ENCODE measurements around the gene USH2A. TPM values are rescaled to one million over a fixed set of nuclear protein-coding genes. Genes with fewer than 3 reads are reported as not detected.

USH2A gene
- total RNA-seq, 3 donors from 2014 or later: not detected

- Mint-ChIP-seq H3K27me3 (ENCODE audit: low read depth) (no peaks in the 10 kb centered on the region), H3K4me1 (ENCODE audit: low read depth) (no peaks in the 10 kb centered on the region), H3K9me3 (peaks cover 5% of the 10 kb centered on the region), H3K36me3 (ENCODE audit: insufficient read depth) (peaks cover 11% of the 10 kb centered on the region), H3K4me3 (no peak overlapping the region)
- ATAC-seq: no peak
- DNase-seq: no peak
These were observed 833.4 kb downstream of the USH2A start for GRCh38 chr1:215589650-215590435.

- H3K9me3 Mint-ChIP-seq: peaks cover 9% of the 10 kb centered on the region
- H3K4me1 Mint-ChIP-seq (ENCODE audit: low read depth): no peaks in the 10 kb centered on the region
- DNase-seq: no peak
- ATAC-seq: no peak
- H3K27me3 Mint-ChIP-seq (ENCODE audit: low read depth): no peaks in the 10 kb centered on the region
- H3K4me3 Mint-ChIP-seq: no peak overlapping the region
- H3K36me3 Mint-ChIP-seq (ENCODE audit: insufficient read depth): peaks cover 14% of the 10 kb centered on the region
These were observed 838.9 kb downstream of the USH2A start for GRCh38 chr1:215584389-215584788.

- ATAC-seq: no peak
- Mint-ChIP-seq H3K9me3 (peaks cover 9% of the 10 kb centered on the region), H3K27me3 (ENCODE audit: low read depth) (no peaks in the 10 kb centered on the region), H3K36me3 (ENCODE audit: insufficient read depth) (peaks cover 12% of the 10 kb centered on the region), H3K4me3 (no peak overlapping the region), H3K4me1 (ENCODE audit: low read depth) (no peaks in the 10 kb centered on the region)
- no peak for DNase-seq
These were observed 840.0 kb downstream of the USH2A start for GRCh38 chr1:215583185-215583749.

- H3K9me3 Mint-ChIP-seq: peaks cover 9% of the 10 kb centered on the region
- H3K4me3 Mint-ChIP-seq: no peak overlapping the region
- no peak for DNase-seq
- ATAC-seq: no peak
- peaks cover 12% of the 10 kb centered on the region for H3K36me3 Mint-ChIP-seq (ENCODE audit: insufficient read depth)
- no peaks in the 10 kb centered on the region for H3K4me1 Mint-ChIP-seq (ENCODE audit: low read depth)
- H3K27me3 Mint-ChIP-seq (ENCODE audit: low read depth): no peaks in the 10 kb centered on the region
These were observed 841.4 kb downstream of the USH2A start for GRCh38 chr1:215581896-215582295.
